ENCODE results near the gene TREML4.

DNA sequence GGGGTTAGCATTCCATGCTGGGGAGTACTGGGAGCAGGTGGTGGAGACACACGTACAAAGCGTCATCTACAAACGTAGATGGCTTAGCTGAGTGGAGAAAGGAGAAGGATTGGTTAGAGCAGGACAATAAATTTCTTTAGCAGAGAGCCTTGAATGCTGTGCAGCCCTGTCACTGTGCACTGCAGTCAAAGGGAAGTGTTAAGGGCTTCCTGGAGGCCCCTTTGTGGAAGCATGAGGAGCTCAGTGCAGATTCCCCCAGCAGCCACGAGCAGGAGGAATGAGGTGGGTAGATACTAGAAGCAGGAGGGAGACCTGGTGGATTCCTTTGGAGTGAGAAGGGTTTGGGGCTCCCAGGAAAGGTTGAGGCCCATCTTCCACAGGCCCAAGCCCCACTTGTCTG lies 6.1 kb upstream of the TREML4 start:
- TF ChIP-seq, protein P1, sequence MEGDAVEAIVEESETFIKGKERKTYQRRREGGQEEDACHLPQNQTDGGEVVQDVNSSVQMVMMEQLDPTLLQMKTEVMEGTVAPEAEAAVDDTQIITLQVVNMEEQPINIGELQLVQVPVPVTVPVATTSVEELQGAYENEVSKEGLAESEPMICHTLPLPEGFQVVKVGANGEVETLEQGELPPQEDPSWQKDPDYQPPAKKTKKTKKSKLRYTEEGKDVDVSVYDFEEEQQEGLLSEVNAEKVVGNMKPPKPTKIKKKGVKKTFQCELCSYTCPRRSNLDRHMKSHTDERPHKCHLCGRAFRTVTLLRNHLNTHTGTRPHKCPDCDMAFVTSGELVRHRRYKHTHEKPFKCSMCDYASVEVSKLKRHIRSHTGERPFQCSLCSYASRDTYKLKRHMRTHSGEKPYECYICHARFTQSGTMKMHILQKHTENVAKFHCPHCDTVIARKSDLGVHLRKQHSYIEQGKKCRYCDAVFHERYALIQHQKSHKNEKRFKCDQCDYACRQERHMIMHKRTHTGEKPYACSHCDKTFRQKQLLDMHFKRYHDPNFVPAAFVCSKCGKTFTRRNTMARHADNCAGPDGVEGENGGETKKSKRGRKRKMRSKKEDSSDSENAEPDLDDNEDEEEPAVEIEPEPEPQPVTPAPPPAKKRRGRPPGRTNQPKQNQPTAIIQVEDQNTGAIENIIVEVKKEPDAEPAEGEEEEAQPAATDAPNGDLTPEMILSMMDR (IDR thresholded peaks at IDR 0.05; ENCODE audit: borderline replicate concordance, extremely low read depth, low read length, poor library complexity, severe bottlenecking), result no peak
- TF ChIP-seq EZH2 (IDR thresholded peaks at IDR 0.05; ENCODE audit: borderline replicate concordance, low read depth, low read length, severe bottlenecking), result no peak
